GM12872 (cell line): ENCODE measurements around the gene SLC39A11.

Experiments
- CTCF ChIP-seq: IDR thresholded peaks from 3 replicates; pipeline ENCODE4 v1.5.1; 2011; ENCODE audit warnings: low read depth, mild to moderate bottlenecking, low read length, moderate library complexity; ENCODE audit not compliant: insufficient read depth

The SLC39A11 gene

GRCh38 chr17:72611172-72611571 is 481.3 kb downstream of the SLC39A11 start:
- no peak for TF ChIP-seq CTCF

- no peak for TF ChIP-seq CTCF
Observed at GRCh38 chr17:72609501-72609900, 483.0 kb downstream of the SLC39A11 start.

- TF ChIP-seq CTCF = no peak
Observed at GRCh38 chr17:72608436-72608835, 484.1 kb downstream of the SLC39A11 start.

- no peak for TF ChIP-seq CTCF
Observed at GRCh38 chr17:72606656-72607055, 485.8 kb downstream of the SLC39A11 start.

GRCh38 chr17:72605543-72605942 is 486.9 kb downstream of the SLC39A11 start:
- TF ChIP-seq CTCF = no peak

- TF ChIP-seq CTCF = no peak
Observed at GRCh38 chr17:72604518-72604917, 488.0 kb downstream of the SLC39A11 start.

- TF ChIP-seq CTCF = no peak
Observed at GRCh38 chr17:72603420-72604242, 488.9 kb downstream of the SLC39A11 start.
